ENCODE measurements around the gene TAS1R3. TPM values are rescaled to one million over a fixed set of nuclear protein-coding genes. Genes with fewer than 3 reads are reported as not detected.
A peak's percentile ranks its signal among the peaks of the same experiment; 100 is the strongest.

The TAS1R3 gene
- total and polyA plus RNA-seq, 10 of the 15 experiments (the other 5 are each of a cell fraction or from before 2014, with no cell fraction given): 0.04 to 0.51 (median 0.08) TPM; not detected in 3

GRCh38 chr1:1349256-1350012 lies 18.4 kb downstream of the TAS1R3 start, which contains the start of gene DVL1 (continued):
- TF ChIP-seq RAD21 (IDR thresholded peaks at IDR 0.05; ENCODE audit: insufficient read depth, low read depth, low read length) (peak; percentile 57), EGR1 (IDR thresholded peaks at IDR 0.05; ENCODE audit: borderline replicate concordance in 1 of 2, low read depth in 2 of 2, low read length in 2 of 2) (peak; percentile 4 to 50; a peak in 2 of 3 replicates), BACH1 (IDR thresholded peaks at IDR 0.05; ENCODE audit: borderline replicate concordance) (peak; percentile 88), NFXL1 (IDR thresholded peaks at IDR 0.05; ENCODE audit: borderline replicate concordance) (no peak), MEF2A (IDR thresholded peaks at IDR 0.05; ENCODE audit: insufficient read depth, low read depth, low read length) (no peak), FOS (IDR thresholded peaks at IDR 0.05; ENCODE audit: borderline replicate concordance, extremely low read depth, insufficient read length) (no peak), PBX3 (IDR thresholded peaks at IDR 0.05; ENCODE audit: insufficient replicate concordance, low read depth, low read length) (no peak), TARDBP (IDR thresholded peaks at IDR 0.05; ENCODE audit: borderline replicate concordance) (peak; percentile 15; the same call in 1 of the 2 replicates), POLR2A (IDR thresholded peaks at IDR 0.05; ENCODE audit: low read depth, low read length) (peak; percentile 68), IKZF1 (conservative IDR thresholded peaks at IDR 0.05) (peak; percentile 90)

Measured in GM12878 (cell line).